ENCODE results near the gene ZNF335. TPM values are rescaled to one million over a fixed set of nuclear protein-coding genes. Genes with fewer than 3 reads are reported as not detected.

The ZNF335 gene
- total RNA-seq, 2 experiments from 2014 or later: 28.0 to 29.0 TPM

Other genes starting within 250 kb of the ZNF335 start
- not detected for gene SPINT4, start 249.9 kb downstream of the ZNF335 start, total RNA-seq
- gene WFDC3, start 180.3 kb downstream of the ZNF335 start, total RNA-seq: not detected
- gene DNTTIP1, start 180.2 kb downstream of the ZNF335 start, total RNA-seq: 10 to 100 TPM; 31.1 to 31.5 TPM
- gene UBE2C, start 159.6 kb downstream of the ZNF335 start, total RNA-seq: 100 to 1,000 TPM; 185 to 188 TPM
- gene TNNC2, start 144.9 kb downstream of the ZNF335 start, total RNA-seq: not detected
- gene SNX21, start 138.4 kb downstream of the ZNF335 start, total RNA-seq: 1 to 10 TPM; 1.3 to 1.5 TPM
- gene ACOT8, start 114.8 kb downstream of the ZNF335 start, total RNA-seq: 10 to 100 TPM; 18.6 to 19.3 TPM
- 1 to 10 TPM; 3.5 to 3.8 TPM for gene ZSWIM3, start 114.6 kb downstream of the ZNF335 start, total RNA-seq
- 10 to 100 TPM; 10.6 to 11.1 TPM for gene ZSWIM1, start 91.0 kb downstream of the ZNF335 start, total RNA-seq
- 1 to 10 TPM in 1 of 2 experiments, under 1 TPM in 1; 0.90 to 1.0 TPM for gene SPATA25, start 84.6 kb downstream of the ZNF335 start, total RNA-seq
- 1 to 10 TPM; 2.5 to 3.1 TPM for gene NEURL2, start 81.0 kb downstream of the ZNF335 start, total RNA-seq
- gene CTSA, start 80.9 kb downstream of the ZNF335 start, total RNA-seq: 10 to 100 TPM; 45.2 to 45.7 TPM
- gene PLTP, start 60.0 kb downstream of the ZNF335 start, total RNA-seq: 1 to 10 TPM; 5.9 to 6.2 TPM
- 10 to 100 TPM; 28.4 to 30.2 TPM for gene PCIF1, start 37.5 kb downstream of the ZNF335 start, total RNA-seq
- under 1 TPM in 1 of 2 experiments, not detected in 1; 0.08 TPM for gene MMP9, start 36.7 kb upstream of the ZNF335 start, total RNA-seq
- under 1 TPM; 0.26 to 0.52 TPM for gene SLC12A5, start 57.0 kb upstream of the ZNF335 start, total RNA-seq
- gene NCOA5, start 117.8 kb upstream of the ZNF335 start, total RNA-seq: 10 to 100 TPM; 26.2 to 27.3 TPM
- 1 to 10 TPM; 4.6 to 5.3 TPM for gene CD40, start 146.1 kb upstream of the ZNF335 start, total RNA-seq